Endometrial microvascular endothelial cells (primary cell): Measurements from ENCODE around the gene NFATC1. TPM values are rescaled to one million over a fixed set of nuclear protein-coding genes. Genes with fewer than 3 reads are reported as not detected.

ENCODE experiments used
- in situ Hi-C: cut with HindIII; loops from 2 replicates; pipeline ENCODE4 v1.10.0; 2017; ENCODE audit warnings: low sequenced_read_pairs, low pct_unique_long_range_greater_than_20kb; ENCODE audit errors: inconsistent ontology term
- total RNA-seq: library from RNA; depleted of rRNA; stranded (reverse); fragments of >200 nt; gene quantifications from one replicate; pipeline ENCODE4 v1.2.3, GENCODE V29; 2015; ENCODE audit errors: inconsistent ontology term

NFATC1 gene
- total RNA-seq, 1 donor from 2014 or later = 8.9 TPM

- in situ Hi-C loops = no loop called here
These were observed 18.2 kb downstream of the NFATC1 start for GRCh38 chr18:79413901-79414300.

- in situ Hi-C loops = no loop called here
These were observed 20.4 kb downstream of the NFATC1 start for GRCh38 chr18:79416022-79416676.

DNA sequence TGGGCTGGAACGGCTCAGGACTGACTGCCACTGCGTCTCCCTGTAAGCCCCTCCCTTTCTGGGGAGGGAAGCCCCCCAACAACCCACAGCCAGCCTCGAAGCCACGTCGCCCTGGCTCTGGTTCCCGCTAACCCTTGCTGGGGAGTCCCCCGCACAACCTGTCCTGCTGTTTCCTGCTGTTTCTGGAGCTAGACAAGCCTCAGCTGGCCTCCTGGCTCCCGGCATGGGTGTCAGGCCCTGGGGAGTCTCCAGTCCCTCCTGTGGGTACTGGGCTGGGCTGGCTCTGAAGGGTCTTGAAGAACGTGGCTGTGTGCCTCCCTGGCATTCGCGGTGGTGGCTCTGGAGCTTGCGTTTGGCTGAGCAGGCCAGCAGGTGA, 20.9 kb downstream of the NFATC1 start:
- in situ Hi-C loops = no loop called here

- in situ Hi-C loops = no loop called here
These were observed 22.5 kb downstream of the NFATC1 start for GRCh38 chr18:79418236-79418635.

DNA sequence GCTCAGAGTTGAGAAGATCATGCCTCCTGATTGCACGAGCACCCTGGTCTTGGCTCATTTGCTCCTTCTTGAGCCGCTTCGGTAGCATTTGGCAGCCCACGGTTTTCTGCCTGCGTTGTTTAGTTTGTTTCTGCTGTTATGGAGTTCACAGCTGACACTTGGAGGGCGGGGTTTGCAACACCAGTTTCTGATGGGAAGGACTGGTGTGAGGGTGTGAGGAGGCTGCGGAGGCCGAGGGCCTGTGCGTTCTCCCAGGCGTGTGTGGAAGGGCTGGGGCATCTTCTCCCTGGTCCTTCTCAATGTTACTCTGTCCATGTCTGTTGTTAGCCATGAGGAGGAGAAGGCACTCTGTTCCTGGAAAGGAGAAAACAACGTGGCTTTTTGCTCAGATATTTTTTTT, 22.9 kb downstream of the NFATC1 start:
- in situ Hi-C loops = no loop called here

- in situ Hi-C loops = no loop called here
These were observed 24.5 kb downstream of the NFATC1 start for GRCh38 chr18:79420033-79420745.

GRCh38 chr18:79421275-79421857, 25.6 kb downstream of the NFATC1 start:
- in situ Hi-C loops = no loop called here

DNA sequence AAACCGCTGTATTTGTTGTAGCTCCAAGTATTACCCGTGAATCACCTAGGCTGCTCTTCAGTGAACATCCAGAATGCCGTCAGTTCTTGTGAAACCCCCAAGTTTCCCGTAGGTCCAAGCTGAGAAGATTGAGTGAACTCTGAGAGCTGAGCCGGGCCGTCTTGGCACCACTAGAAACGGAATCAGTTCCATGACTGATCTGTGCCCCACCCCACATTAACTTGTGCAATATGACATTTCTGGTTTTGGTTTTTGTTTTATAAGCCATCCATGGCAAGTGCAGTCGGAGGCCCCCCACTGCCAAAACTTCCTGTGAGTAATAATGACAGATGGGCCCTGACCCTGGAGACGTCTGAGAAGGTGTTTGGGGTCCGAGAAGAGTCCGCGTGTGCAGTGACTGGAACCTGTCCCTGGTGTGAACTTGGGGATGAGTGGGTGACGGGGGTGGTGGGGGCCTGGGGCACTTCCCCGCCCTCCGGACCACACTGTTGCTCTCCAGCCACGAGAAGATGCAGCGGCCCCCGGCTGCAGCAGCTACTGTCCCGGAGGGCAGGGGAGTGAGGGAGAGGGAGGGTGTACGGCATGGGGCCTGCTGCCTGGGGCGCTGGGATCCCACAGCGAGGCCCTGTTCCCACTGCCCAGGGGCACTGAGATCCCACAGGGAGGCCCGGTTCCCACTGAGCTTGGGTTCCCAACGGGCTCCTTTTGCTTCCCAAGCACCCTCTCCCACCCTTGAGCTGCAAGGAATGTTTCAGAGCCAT, 26.5 kb downstream of the NFATC1 start:
- in situ Hi-C loops = no loop called here

GRCh38 chr18:79422783-79423165, 27.0 kb downstream of the NFATC1 start:
- in situ Hi-C loops = no loop called here

DNA sequence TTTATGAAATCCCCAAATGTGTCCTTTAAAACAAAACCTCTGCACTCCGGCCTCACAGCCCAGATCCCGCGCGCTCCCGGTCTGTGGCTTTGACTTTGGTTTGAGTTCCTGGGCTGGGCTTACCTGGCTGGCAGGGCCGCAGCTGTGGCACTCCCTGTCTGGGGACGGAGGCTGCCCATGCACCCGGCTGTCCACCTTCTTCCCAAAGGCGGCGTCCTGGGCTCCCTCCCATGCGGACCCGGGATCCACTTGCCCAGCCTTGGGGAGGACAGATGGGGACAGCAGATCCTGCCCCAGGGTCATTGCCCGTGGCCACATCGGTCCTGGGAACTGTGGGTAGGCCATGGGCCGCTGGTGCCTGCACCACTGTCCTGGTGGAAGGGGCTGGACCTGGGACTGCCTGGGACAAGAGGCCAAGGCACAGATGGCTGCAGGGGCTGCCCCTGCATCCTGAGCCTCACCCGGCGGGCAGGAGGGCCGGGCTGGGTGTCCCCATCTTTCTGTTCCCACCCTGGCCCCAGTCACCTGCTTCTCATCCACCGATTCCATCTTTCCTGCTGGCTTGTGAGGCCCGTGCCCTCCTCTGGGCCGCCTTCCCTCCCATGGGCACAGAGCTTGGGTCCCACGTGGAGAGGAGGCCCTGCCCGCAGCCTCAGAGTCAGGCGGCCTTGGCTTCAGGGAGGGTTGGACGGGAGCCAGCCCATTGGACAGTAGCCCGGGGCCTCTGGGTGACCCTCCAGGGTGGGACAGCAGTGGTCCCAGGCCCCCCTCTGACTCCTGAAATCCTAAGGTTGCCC, 27.7 kb downstream of the NFATC1 start:
- in situ Hi-C loops = no loop called here

DNA sequence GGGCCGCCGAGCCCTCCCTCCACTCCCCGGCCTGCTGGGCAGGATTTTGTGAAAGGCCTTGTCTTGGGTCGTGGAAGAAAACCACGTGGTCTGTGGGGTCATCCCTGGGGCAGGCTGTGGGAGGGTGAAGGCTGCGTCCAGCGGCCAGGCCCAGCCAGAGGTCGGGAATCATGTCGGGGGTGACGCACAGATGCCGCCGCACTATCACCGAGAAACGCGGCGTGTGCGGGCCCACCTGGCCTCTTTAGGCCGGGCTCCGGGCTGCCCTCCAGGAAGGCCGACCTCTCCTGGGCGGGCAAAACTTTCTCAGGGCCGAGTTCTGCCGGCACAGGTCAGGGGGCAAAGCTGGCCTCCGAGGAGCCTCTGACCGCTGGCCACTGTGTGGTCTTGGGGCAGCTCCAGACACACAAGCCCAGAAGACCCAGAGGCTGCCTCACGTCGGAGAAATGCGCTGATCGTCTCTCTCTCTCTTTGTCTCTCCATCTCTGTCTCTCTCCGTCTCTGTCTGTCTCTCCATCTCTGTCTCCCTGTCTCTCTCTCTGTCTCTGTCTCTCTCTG, 28.4 kb downstream of the NFATC1 start:
- in situ Hi-C loops = no loop called here

- in situ Hi-C loops = no loop called here
These were observed 29.3 kb downstream of the NFATC1 start for GRCh38 chr18:79424880-79425568.

GRCh38 chr18:79425569-79425886, 29.8 kb downstream of the NFATC1 start:
- in situ Hi-C loops = no loop called here

DNA sequence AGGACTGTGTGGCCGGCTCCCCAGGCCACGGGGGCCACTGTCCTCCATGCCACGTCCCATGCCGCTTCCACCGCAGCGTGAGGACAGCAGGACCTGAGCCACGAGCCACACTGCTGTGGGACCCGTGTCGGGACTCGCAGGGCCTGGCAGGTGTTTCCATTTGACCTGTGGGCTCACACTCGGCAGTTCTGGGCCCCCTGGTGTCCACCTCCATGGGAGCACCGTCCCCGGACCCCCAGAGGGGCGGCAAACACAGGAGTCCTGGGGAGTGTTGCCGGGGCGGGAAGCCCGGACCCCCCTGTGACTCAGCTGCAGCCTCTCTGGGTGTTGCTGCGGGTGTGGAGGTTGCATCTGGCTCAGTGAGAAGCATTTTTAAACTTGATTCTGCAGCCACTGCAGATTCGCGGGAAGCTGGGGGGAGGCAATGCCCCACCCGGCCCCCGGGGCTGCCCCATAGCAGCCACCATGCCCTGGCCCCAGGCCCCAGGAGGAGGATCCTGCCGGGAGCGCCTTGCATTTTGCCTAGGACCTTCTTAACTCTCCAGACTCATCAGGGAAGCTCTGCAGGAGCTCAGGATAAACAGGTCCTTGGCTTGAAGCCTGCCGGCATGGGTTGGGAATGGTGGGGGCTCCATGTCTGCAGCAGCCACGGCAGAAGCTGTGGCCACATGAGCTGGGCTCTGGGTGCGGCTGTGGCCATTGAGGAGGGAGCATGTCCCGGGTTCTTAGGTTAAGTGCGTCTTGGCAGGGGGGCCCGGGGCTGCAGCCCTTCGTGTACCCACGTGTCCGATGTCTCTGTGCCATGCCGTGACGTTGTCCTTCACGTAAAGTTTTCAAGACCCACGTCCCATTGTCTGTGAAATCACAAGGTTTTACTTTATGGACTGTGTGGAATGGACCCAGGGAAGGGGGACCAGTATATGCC, 30.9 kb downstream of the NFATC1 start:
- in situ Hi-C loops = no loop called here

GRCh38 chr18:79427368-79428225, 31.9 kb downstream of the NFATC1 start:
- in situ Hi-C loops = no loop called here

GRCh38 chr18:79428287-79428686, 32.6 kb downstream of the NFATC1 start:
- in situ Hi-C loops = no loop called here
